GM18870 (cell line): ENCODE measurements around the gene TCAF2.
"Not testable (repeated sequence)": the region's sequence is repeated elsewhere in the genome, so short reads cannot be mapped to it uniquely, and the experiment has no call there.

ENCODE experiments used
- ATAC-seq: cut with Tn5 transposase; IDR thresholded peaks from one replicate; pipeline ENCODE4 v1.9.1; 2021; ENCODE audit warnings: moderate library complexity; ENCODE audit not compliant: unreplicated experiment

Gene TCAF2

GRCh38 chr7:143620646-143621045 lies at the start of gene TCAF2:
Gene TCAF2 (plus strand): TSS chr7:143620974.
- ATAC-seq = peak; percentile 80

- ATAC-seq = not testable (repeated sequence)
These were observed 49.3 kb upstream of the TCAF2 start, which contains the start of gene CTAGE15 for GRCh38 chr7:143571501-143571900. Gene CTAGE15 (plus strand): TSS chr7:143571801. CDS start chr7:143571818, 17 bp downstream.

DNA sequence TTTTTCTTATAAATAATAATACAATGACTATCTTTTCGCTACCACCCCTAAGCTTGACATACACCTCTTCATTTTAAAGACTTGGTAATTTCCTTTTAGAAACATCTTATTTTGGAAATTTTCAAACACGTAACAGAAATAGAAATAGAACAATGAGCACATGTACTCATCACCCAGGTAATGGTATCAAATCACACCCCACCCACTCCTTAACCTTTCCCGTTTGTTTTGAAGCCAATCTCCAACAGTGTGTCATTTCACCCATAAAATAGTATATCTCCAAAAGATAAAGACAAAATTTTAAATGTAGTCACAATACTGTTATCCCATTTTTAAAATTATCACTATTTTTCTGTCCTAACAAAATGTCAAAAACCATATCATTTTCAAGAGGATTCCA lies 32.6 kb upstream of the TCAF2 start:
- ATAC-seq = not testable (repeated sequence)

GRCh38 chr7:143589897-143590296 lies 30.9 kb upstream of the TCAF2 start:
- ATAC-seq = not testable (repeated sequence)

DNA sequence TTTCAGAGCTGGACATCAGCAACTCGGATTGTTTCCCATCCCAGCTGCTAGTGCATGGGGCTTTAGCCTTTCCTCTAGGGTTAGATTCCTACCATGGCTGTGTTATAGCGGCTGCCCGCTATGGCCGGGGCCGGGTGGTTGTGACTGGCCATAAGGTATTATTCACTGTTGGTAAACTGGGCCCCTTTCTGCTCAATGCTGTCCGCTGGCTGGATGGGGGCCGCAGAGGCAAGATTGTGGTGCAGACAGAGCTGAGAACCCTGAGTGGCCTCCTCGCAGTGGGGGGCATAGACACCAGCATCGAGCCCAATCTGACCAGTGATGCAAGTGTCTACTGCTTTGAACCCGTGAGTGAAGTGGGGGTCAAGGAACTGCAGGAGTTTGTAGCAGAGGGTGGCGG lies 22.7 kb upstream of the TCAF2 start:
- not testable (repeated sequence) for ATAC-seq

GRCh38 chr7:143603549-143603948 lies 17.2 kb upstream of the TCAF2 start:
- ATAC-seq = not testable (repeated sequence)

DNA sequence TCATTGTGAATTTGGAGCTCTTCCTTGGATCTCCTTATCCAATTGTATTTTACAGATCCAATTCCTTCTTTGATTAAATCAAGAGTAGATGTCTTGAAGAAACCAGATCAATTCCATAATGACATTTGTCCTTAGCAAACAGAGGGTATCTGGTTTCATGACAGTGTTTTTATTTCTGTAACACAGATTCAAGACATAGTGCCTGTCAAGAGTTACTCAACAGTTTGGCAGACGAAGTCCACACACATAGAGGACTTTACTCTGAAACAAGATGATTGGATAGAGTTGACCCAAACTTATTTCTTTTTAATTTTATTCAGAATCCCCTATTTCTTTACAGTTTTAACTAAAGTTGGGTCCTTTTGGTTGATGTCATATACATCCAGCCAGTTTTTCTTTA lies 14.7 kb upstream of the TCAF2 start:
- not testable (repeated sequence) for ATAC-seq

GRCh38 chr7:143615545-143615944 lies 5.2 kb upstream of the TCAF2 start:
- ATAC-seq = not testable (repeated sequence)

- not testable (repeated sequence) for ATAC-seq
These were observed 3.6 kb upstream of the TCAF2 start for GRCh38 chr7:143617204-143617603.

DNA sequence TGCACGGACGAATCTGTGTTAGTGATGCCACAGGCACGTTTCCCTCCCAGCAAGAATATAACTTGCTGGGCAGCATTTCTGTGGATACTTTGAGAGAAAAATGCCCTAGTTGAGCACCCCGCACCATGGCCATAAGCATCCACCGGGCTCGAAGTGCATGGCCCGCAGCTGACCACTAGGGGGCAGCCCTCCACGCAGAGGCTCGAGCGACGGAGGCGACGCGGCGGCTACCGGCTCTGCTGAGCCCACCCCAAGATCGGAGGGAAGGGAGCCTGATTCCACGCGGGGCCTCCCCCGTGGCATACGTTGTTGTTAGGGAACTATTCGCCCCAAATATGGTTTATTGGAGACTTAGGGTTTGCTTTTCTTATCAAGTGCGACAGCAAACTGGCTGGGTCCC lies 716 bp upstream of the TCAF2 start:
- peak; percentile 17 for ATAC-seq

GRCh38 chr7:143621175-143621574 lies 401 bp downstream of the TCAF2 start:
- ATAC-seq = peak; percentile 40

DNA sequence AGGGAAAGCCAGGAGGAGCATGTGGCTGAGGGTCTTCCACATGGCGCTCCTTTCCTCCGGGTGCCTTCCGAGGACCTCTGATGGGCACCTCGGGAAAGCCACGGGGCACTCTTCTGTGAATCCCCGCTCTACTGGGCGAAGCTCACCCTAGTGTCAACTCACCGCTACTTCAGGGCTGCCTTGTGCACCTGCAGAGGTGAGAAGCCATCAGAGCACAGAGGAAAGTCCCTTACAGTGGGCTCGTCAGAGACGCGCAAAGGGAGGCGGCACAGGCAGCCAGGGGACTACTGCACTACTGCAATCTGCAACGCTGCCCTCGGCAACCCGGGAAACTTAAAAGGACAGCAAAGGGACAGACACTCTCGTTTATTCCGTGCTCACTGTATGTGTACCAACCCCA lies 1.4 kb downstream of the TCAF2 start:
- ATAC-seq = peak; percentile 34

DNA sequence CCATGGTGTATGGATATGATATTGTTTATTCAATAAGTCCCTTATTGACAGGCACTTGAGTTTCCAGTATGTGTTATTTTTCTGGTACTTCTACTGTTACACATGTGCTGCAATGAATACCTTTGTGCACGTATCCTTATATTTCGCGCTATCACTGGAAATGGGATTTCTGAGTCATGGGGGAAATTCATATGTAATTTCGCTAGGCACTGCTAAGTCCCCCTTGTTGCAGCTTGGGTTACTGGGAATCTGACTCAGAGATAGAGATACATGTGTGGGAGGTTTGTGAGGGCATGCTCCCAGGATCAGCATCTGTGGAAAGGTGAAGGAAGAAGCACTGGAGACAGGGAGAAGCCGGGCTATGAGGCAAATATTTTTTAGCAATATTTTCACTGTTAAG lies 9.9 kb downstream of the TCAF2 start:
- not testable (repeated sequence) for ATAC-seq

GRCh38 chr7:143632506-143632905 lies 11.7 kb downstream of the TCAF2 start:
- ATAC-seq = not testable (repeated sequence)

DNA sequence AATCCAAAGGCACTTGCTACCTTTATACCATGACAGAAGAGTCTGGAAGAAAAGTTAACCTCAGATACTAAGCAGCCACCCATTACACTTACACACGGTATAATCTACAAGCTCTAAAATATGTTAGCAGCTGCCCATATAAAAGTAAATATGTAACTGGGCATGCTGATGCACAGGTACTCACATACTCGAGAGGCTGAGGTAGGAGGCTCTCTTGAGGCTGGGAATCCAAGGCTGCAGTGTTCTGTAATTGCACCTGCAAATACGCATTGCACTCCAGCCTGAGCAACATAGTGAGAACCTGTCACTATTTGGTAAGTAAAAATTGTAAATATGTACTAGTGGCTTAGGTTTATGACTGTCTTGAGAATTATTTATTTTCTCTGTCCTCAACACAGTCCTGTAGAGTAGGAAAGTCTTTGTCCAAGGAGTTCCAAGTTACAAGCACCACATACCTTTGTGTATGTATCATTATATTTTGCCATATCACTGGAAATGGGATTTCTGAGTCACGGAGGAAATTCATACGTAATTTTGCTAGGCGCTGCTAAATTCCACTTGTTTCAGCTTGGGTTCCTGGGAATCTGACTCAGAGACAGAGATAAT lies 12.3 kb downstream of the TCAF2 start:
- not testable (repeated sequence) for ATAC-seq

- not testable (repeated sequence) for ATAC-seq
These were observed 14.8 kb downstream of the TCAF2 start for GRCh38 chr7:143635364-143636240.

- ATAC-seq = peak; percentile 76
These were observed 18.6 kb downstream of the TCAF2 start for GRCh38 chr7:143639372-143639771.

DNA sequence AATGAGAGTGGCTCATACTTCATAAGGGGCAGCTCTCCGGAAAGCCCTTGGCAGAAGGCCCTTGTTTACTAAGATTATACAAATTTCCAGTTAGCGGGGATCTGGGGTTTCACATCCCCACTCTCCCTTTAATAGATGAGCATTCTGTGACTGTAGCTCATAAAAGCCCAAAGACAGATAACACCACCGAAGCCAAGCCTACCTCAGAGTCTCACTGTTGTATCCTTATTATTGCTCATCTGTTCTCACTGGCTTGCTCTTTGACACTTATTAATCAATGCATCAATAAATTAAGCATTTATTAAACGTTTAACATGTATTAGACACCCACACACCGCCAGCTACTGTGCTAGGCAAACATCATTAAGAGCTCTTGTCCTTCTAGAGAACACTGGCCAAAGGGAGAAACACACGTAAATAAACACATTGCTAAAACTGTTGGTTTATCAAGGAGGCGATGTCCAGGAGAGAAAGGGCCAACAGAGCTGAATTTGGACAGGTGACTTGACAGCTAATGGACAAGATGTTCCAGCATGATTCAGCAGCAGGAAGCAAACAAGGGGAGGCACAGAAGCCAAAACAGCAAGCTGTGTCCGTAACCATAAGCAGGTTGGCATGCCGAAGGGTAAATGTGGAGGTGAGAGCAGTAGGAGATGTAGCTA lies 19.9 kb downstream of the TCAF2 start:
- not testable (repeated sequence) for ATAC-seq

DNA sequence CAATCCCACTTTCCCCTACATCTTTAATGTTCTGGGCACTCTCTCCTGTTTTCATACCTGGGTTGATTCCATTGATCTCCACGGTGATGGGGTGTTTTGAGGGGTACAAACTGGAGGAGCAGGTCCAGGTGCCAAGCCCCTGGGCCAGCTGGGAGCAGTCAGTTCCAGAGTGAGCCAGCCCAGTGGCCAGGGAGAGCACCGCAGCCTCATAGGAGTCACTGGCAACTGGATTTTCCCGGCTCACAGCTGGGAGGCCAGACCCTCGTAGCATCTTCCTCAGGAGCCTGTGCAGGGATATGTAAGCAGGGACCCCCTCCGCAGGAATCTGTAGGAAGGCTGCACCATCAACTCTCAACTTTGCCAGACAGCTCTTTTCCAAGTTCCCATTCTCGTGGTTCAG lies 25.8 kb downstream of the TCAF2 start:
- ATAC-seq = not testable (repeated sequence)

DNA sequence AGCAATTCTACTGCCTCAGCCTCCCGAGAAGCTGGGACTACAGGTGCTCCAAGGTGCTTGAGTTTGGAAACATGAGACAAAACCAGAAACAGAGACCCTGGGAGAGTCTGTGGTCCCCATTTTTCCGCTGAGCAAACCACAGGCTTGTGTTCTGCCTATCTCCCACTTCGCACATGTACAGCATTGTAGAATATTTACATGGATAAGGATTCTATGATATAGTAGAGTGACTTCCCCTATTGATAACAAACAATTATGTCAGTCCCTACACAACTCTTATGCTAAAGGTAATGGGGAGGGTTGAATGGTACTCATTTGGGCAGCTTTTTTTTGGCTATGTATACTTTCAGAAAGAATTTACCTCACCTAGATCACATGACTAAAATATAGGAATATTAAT lies 29.1 kb downstream of the TCAF2 start:
- not testable (repeated sequence) for ATAC-seq

- ATAC-seq = not testable (repeated sequence)
These were observed 29.7 kb downstream of the TCAF2 start for GRCh38 chr7:143650447-143650846.
